GM12874 (cell line): Measurements from ENCODE around the gene ZNF165.

Experiments used
- CTCF ChIP-seq: IDR thresholded peaks from 2 replicates; pipeline ENCODE4 v1.5.1; 2011; ENCODE audit warnings: low read depth, mild to moderate bottlenecking, control low read depth, low read length, moderate library complexity; ENCODE audit not compliant: insufficient read depth

The ZNF165 gene

DNA sequence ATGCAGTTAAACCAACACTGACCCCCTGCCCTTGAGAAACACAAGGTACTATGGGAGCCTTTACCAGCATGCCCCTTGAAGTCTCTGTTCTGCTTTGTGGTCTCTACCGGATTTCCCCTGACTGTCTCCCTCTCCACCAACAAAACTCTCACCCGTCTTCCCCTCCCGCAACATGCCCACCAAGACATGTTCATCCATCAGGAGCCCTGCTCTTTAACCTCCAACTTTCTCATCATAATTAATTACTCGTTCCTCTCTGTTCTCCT is 1.1 kb downstream of the ZNF165 start:
- no peak for TF ChIP-seq CTCF

DNA sequence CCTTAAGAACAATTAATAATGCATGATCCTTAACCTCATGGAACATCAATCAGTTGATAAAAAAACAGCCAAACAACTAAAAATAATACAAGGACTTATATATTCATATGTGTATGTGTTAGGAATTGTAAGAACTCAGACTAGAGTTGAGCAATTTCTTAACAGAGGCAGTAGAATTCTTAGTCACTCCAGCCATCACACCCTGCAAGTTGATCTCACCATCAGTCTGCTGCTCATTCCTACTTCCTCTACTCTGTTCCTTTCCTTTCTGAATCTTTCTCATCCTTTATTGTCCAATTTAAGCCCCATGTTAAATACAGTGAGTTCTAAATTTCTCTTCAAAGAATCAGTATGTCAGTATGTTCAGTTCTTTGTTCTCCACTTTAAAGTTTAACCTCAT is 2.6 kb downstream of the ZNF165 start:
- TF ChIP-seq CTCF, result no peak

DNA sequence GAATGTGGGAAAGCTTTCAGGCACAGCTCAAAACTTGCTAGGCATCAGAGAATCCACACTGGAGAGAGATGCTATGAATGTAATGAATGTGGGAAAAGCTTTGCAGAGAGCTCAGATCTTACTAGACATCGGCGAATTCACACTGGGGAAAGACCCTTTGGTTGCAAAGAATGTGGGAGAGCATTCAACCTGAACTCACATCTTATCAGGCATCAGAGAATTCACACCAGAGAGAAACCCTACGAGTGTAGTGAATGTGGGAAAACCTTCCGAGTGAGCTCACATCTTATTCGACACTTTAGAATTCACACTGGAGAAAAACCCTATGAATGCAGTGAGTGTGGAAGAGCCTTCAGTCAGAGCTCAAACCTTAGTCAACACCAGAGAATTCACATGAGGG is 8.7 kb downstream of the ZNF165 start:
- TF ChIP-seq CTCF, result no peak

GRCh38 chr6:28090917-28091586 is 10.7 kb downstream of the ZNF165 start:
- no peak for TF ChIP-seq CTCF

- TF ChIP-seq CTCF, result peak; percentile 77
These were observed 24.2 kb downstream of the ZNF165 start for GRCh38 chr6:28104392-28105244.

- no peak for TF ChIP-seq CTCF
These were observed 24.9 kb downstream of the ZNF165 start for GRCh38 chr6:28105245-28105639.

GRCh38 chr6:28107506-28107905 is 27.1 kb downstream of the ZNF165 start:
- no peak for TF ChIP-seq CTCF
